Spleen (tissue), 11 donors: ENCODE results near the gene HGF. TPM values are rescaled to one million over a fixed set of nuclear protein-coding genes. Genes with fewer than 3 reads are reported as not detected.

Source experiments
- DNase-seq: peaks from one replicate; pipeline ENCODE4 v3.0.0-alpha.2; 2020
- H3K27ac ChIP-seq, 8 donors: fragments of 200-600 bp; sonication (generic) in 7 of 8; 1 replicate in 4 of 8; 2 replicates in 4 of 8; pipeline versions ENCODE4 v1.5.0 to v1.8.0; 2016 to 2021; ENCODE audit warnings: inconsistent platforms in 4 of 8, mild to moderate bottlenecking in 4 of 8, moderate library complexity in 1 of 8
- H3K27me3 ChIP-seq, 7 donors: fragments of 200-600 bp; sonication (generic) in 6 of 7; replicated peaks in 1 of 7; 1 replicate in 4 of 7; 2 replicates in 3 of 7; pipeline versions ENCODE4 v1.5.0 to v1.8.0; 2016 to 2021; ENCODE audit warnings: inconsistent platforms in 3 of 7, mild to moderate bottlenecking in 1 of 7
- H3K36me3 ChIP-seq, 6 donors: fragments of 200-600 bp; sonication (generic) in 5 of 6; 1 replicate in 4 of 6; 2 replicates in 2 of 6; pipeline versions ENCODE4 v1.5.0 to v1.8.0; 2016 to 2021; ENCODE audit warnings: inconsistent platforms in 2 of 6
- H3K4me1 ChIP-seq, 6 donors: fragments of 200-600 bp; sonication (generic) in 5 of 6; 1 replicate in 3 of 6; 2 replicates in 3 of 6; pipeline versions ENCODE4 v1.5.0 to v1.8.0; 2016 to 2021; ENCODE audit warnings: inconsistent platforms in 3 of 6
- H3K4me3 ChIP-seq, 8 donors: fragments of 200-600 bp; sonication (generic) in 7 of 8; 1 replicate in 4 of 8; 2 replicates in 4 of 8; pipeline versions ENCODE4 v1.5.0 to v1.8.0; 2016 to 2021; ENCODE audit warnings: inconsistent platforms in 4 of 8, mild to moderate bottlenecking in 4 of 8, moderate library complexity in 2 of 8
- H3K9me3 ChIP-seq, 8 donors: fragments of 200-600 bp; sonication (generic) in 7 of 8; 1 replicate in 4 of 8; 2 replicates in 4 of 8; pipeline versions ENCODE4 v1.5.0 to v1.8.0; 2016 to 2021; ENCODE audit warnings: inconsistent platforms in 4 of 8
- POLR2A ChIP-seq, 3 donors: fragments of 450-650 bp; IDR thresholded peaks; one replicate each; pipeline ENCODE4 v1.5.1; 2017; ENCODE audit warnings: antibody characterized with exemption in 3 of 3, mild to moderate bottlenecking in 1 of 3
- POLR2AphosphoS5 ChIP-seq, 3 donors: sonication (generic); formaldehyde crosslinking; IDR thresholded peaks; one replicate each; pipeline ENCODE4 v1.5.1; 2017; ENCODE audit warnings: antibody characterized with exemption in 3 of 3
- WGBS, 5 donors: extraction: QIAGEN DNeasy Blood & Tissue Kit in 3 of 5; methylation state at CpG; one replicate each; pipeline versions ENCODE4 v1.1.5 to v1.1.7; 2013 to 2018; 5-methylcytosine and 5-hydroxymethylcytosine counted together
- intact Hi-C: fragments of 100-400 bp; cut with DNase I; formaldehyde crosslinking; loops from one replicate; pipeline ENCODE4 v1.15.0; 2023; ENCODE audit warnings: low total_unique reads
- polyA plus RNA-seq, 3 donors: library from polyadenylated mRNA; stranded (reverse); fragments of 200-250 nt; gene quantifications; one replicate each; pipeline ENCODE4 v1.2.1, GENCODE V29; 2013
- total RNA-seq, 7 donors: library from RNA; depleted of rRNA in 3 of 7; stranded (reverse); fragments of >200 nt in 3 of 7; fragmentation: NEBNext Ultra II Directional in 4 of 7; extraction: Animal tissue kit (Norgen Biotek cat#: 25700) in 4 of 7; gene quantifications; one replicate each; pipeline versions ENCODE4 v1.1.0 to v1.2.1, GENCODE V29; 2016 to 2021
- TF ChIP-seq, protein P1 (sequence below), 11 experiments: fragments of 200-600 bp in 7 of 11; fragments of 450-650 bp in 4 of 11; sonication (generic) in 4 of 11; IDR thresholded peaks in 8 of 11; conservative IDR thresholded peaks in 3 of 11; 1 replicate in 7 of 11; 2 replicates in 4 of 11; pipeline versions ENCODE4 v1.4.0 to v1.8.0; 2016 to 2021; ENCODE audit warnings: antibody characterized with exemption in 11 of 11, inconsistent platforms in 4 of 11, mild to moderate bottlenecking in 1 of 11
- donor health status: healthy with polysubstance abuse.
- donor health status: DM: no; HTN: no; CAD: no; lungs with moderate emphysema.
- donor health status: DM: no; HTN: no; CAD: no.
- donor health status: Bipolar disorder and iron deficiency.
- donor health status: healthy.
- donor health status: DM: no; HTN: no; CAD: no.
- donor health status: DM: yes; HTN: yes; CAD: no.

The HGF gene
- total and polyA plus RNA-seq, 10 donors, result 0.80 to 33.6 (median 18.6) TPM

DNA sequence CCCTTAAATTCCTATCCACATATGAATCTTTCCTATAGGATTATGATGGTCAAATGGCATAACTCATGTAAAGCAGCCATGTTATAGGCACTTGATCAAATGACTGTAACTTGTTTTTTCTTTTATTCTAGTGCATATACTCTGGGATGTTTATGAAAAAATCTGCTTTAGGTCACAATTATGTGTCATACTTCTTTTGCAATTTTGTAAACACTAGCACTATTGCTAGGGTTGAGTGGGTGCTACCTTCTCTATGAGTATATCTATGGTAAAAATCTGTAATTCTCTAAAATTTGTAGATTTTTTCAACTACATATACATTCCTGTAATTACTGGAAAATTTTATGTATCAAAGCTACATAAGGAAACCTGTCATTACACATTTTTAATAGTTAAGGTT lies 50.0 kb downstream of the HGF start:
- Histone ChIP-seq H3K9me3 (no peaks in the 10 kb centered on the region), H3K4me1 (no peaks in the 10 kb centered on the region), H3K4me3 (no peak overlapping the region), H3K27ac (no peak overlapping the region), H3K36me3 (peaks cover 0 to 5% (median 0%) of the 10 kb centered on the region in 6 donors), H3K27me3 (no peaks in the 10 kb centered on the region)
- TF ChIP-seq, protein P1, sequence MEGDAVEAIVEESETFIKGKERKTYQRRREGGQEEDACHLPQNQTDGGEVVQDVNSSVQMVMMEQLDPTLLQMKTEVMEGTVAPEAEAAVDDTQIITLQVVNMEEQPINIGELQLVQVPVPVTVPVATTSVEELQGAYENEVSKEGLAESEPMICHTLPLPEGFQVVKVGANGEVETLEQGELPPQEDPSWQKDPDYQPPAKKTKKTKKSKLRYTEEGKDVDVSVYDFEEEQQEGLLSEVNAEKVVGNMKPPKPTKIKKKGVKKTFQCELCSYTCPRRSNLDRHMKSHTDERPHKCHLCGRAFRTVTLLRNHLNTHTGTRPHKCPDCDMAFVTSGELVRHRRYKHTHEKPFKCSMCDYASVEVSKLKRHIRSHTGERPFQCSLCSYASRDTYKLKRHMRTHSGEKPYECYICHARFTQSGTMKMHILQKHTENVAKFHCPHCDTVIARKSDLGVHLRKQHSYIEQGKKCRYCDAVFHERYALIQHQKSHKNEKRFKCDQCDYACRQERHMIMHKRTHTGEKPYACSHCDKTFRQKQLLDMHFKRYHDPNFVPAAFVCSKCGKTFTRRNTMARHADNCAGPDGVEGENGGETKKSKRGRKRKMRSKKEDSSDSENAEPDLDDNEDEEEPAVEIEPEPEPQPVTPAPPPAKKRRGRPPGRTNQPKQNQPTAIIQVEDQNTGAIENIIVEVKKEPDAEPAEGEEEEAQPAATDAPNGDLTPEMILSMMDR (IDR thresholded peaks at IDR 0.05 in 8 of 11, conservative IDR thresholded peaks at IDR 0.05 in 3 of 11), result no peak
- no peak for TF ChIP-seq POLR2A (IDR thresholded peaks at IDR 0.05)
- TF ChIP-seq POLR2AphosphoS5 (IDR thresholded peaks at IDR 0.05), result no peak
- intact Hi-C loops, result no loop called here
- no peak for DNase-seq

DNA sequence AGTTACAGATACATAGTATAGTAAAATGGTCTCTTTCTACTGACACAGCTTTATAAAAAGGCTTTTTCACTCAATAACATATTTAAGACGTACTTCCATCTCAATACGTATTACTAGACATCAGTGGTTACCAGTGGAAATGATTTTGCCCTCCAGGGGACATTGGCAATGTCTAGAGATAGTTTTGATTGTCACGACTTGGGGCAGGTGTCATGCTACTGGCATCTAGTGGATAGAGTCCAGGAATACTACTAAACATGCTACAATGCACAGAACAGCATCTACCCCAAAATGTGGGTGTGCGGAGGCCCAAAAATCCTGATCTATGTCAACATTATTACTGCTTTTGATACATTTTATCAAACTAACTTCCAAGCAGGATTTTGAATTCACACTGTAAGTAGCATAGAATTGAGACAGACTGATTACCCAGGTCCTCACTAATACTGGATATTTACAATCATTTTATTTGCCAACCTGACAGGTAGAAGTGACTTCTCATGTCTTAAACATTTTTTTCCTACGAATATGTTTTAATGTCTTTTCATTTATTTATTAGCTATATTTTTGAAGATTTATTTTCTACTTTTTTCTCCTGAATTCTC lies 53.8 kb downstream of the HGF start:
- no peak for TF ChIP-seq POLR2AphosphoS5 (IDR thresholded peaks at IDR 0.05)
- TF ChIP-seq POLR2A (IDR thresholded peaks at IDR 0.05), result no peak
- TF ChIP-seq, protein P1 (IDR thresholded peaks at IDR 0.05 in 8 of 11, conservative IDR thresholded peaks at IDR 0.05 in 3 of 11), result no peak

DNA sequence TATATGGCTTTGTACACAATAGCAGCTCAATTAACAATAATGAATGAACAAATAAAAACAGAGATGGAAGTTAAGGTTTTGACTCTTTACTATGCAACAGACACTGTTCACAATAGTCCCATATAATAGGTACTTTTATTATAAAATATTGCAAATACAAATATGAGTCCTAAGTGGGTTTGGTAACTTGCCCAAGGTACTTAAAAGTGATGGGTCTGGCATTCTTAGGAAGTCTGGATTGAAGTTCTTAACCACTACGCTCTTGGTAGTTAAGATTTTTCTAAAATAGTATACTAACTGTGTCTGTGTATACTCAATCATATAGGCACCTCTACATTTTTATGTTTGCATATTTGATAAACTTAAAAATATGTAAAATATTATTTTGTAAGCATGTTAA lies 55.5 kb downstream of the HGF start:
- H3K36me3 ChIP-seq, result no peaks in the 10 kb centered on the region
- no peak overlapping the region for H3K27ac ChIP-seq
- H3K4me1 ChIP-seq, result no peaks in the 10 kb centered on the region
- no peak for DNase-seq
- no peaks in the 10 kb centered on the region for H3K9me3 ChIP-seq
- TF ChIP-seq, protein P1 (IDR thresholded peaks at IDR 0.05 in 8 of 11, conservative IDR thresholded peaks at IDR 0.05 in 3 of 11), result no peak
- no peak for TF ChIP-seq POLR2AphosphoS5 (IDR thresholded peaks at IDR 0.05)
- no peak for TF ChIP-seq POLR2A (IDR thresholded peaks at IDR 0.05)
- intact Hi-C loops, result no loop called here
- 68 to 89% (median 76%) methylated on average over 1 of the region's 1 CpG for WGBS, 5 donors
- H3K27me3 ChIP-seq, result no peaks in the 10 kb centered on the region
- H3K4me3 ChIP-seq, result no peak overlapping the region

More for the DNA sequence above, 53.8 kb downstream of the HGF start:
- no peak for DNase-seq
- Histone ChIP-seq H3K27ac (no peak overlapping the region), H3K36me3 (no peaks in the 10 kb centered on the region), H3K27me3 (no peaks in the 10 kb centered on the region), H3K4me1 (no peaks in the 10 kb centered on the region), H3K4me3 (no peak overlapping the region), H3K9me3 (no peaks in the 10 kb centered on the region)
- 67 to 81% (median 80%) methylated on average over 5 of the region's 5 CpGs for WGBS, 5 donors
- intact Hi-C loops, result no loop called here

DNA sequence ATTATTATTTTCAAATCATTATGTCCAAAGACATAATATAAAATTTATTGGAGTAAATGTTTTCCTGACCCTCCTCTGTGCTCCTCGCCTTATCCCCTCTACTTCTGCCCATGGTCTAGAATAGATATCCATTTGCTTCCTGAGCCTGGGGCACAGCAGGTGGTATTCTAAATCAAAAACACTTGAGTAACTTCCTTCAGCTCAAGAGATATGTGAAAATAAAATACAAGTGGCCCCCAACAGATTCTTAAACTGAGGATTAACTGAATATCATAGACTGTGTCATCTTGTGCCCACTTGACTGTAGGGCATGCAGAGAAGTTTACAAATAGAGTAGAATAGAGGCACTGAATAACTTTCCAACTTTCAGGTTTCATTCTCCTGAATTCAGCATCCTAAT lies 59.1 kb downstream of the HGF start:
- Histone ChIP-seq H3K9me3 (no peaks in the 10 kb centered on the region), H3K4me1 (no peaks in the 10 kb centered on the region), H3K27me3 (no peaks in the 10 kb centered on the region), H3K27ac (no peak overlapping the region), H3K36me3 (no peaks in the 10 kb centered on the region), H3K4me3 (no peak overlapping the region)
- no peak for DNase-seq
- 77 to 100% (median 88%) methylated on average over 1 of the region's 1 CpG for WGBS, 5 donors
- TF ChIP-seq, protein P1 (IDR thresholded peaks at IDR 0.05 in 8 of 11, conservative IDR thresholded peaks at IDR 0.05 in 3 of 11), result no peak
- TF ChIP-seq POLR2AphosphoS5 (IDR thresholded peaks at IDR 0.05) (no peak), POLR2A (IDR thresholded peaks at IDR 0.05) (no peak)
- intact Hi-C loops, result no loop called here
